Measurements from ENCODE around the gene TAF3.
"Not testable (repeated sequence)": the region's sequence is repeated elsewhere in the genome, so short reads cannot be mapped to it uniquely, and the experiment has no call there.

The TAF3 gene

GRCh38 chr10:8023851-8024250 is 205.5 kb downstream of the TAF3 start:
- no peak overlapping the region for H2BK120ac ChIP-seq (ENCODE audit: insufficient read depth, low read length, poor library complexity)
- H3K36me3 ChIP-seq (ENCODE audit: control insufficient read depth in 1 of 2, insufficient read depth in 2 of 2, low read length in 2 of 2) = no peaks in the 10 kb centered on the region
- no peak overlapping the region for H3K9ac ChIP-seq (ENCODE audit: low read length)
- H3K27ac ChIP-seq (ENCODE audit: low read depth, low read length) = no peak overlapping the region
- no peak overlapping the region for H4K12ac ChIP-seq (ENCODE audit: low read depth, low read length)
- no peak overlapping the region for H3K4ac ChIP-seq (ENCODE audit: low read depth, low read length)
- no peak overlapping the region for H2AFZ ChIP-seq (ENCODE audit: insufficient read depth, low read length, poor library complexity)
- H3K27me3 ChIP-seq (ENCODE audit: insufficient read depth, low read length) = no peaks in the 10 kb centered on the region
- DNase-seq = no peak
- H3K9me3 ChIP-seq (ENCODE audit: insufficient read depth, low read depth, low read length) = no peaks in the 10 kb centered on the region
- no peak overlapping the region for H3K18ac ChIP-seq (ENCODE audit: low read length)
- H2AK5ac ChIP-seq (ENCODE audit: low read length) = no peak overlapping the region
- H2BK12ac ChIP-seq (ENCODE audit: low read length) = no peak overlapping the region
- no peak overlapping the region for H3K23ac ChIP-seq (ENCODE audit: low read length)
- H3K4me2 ChIP-seq (ENCODE audit: low read length) = no peak overlapping the region
- no peaks in the 10 kb centered on the region for H3K79me1 ChIP-seq (ENCODE audit: low read length)
- H3K79me2 ChIP-seq (ENCODE audit: control insufficient read depth, insufficient read depth, low read length, poor library complexity) = no peaks in the 10 kb centered on the region
- WGBS (ENCODE audit: extremely low coverage, insufficient coverage, insufficient read length) = no CpG with 5 or more reads among the region's 2 CpGs
- H4K91ac ChIP-seq (ENCODE audit: low read depth, low read length) = no peak overlapping the region
- no peak overlapping the region for H2BK5ac ChIP-seq (ENCODE audit: low read depth, low read length, poor library complexity)
- no peak overlapping the region for H3K4me3 ChIP-seq (ENCODE audit: low read depth, low read length)
- no peak overlapping the region for H4K8ac ChIP-seq (ENCODE audit: low read depth, low read length)
- no peaks in the 10 kb centered on the region for H3K4me1 ChIP-seq (ENCODE audit: control insufficient read depth in 1 of 2, insufficient read depth in 2 of 2, low read length in 2 of 2)
- H3K14ac ChIP-seq (ENCODE audit: low read length) = no peak overlapping the region

GRCh38 chr10:8026349-8027259 is 208.3 kb downstream of the TAF3 start:
- Histone ChIP-seq H3K4me1 (ENCODE audit: control insufficient read depth in 1 of 2, insufficient read depth in 2 of 2, low read length in 2 of 2) (no peaks in the 10 kb centered on the region), H3K14ac (ENCODE audit: low read length) (no peak overlapping the region), H3K9me3 (ENCODE audit: insufficient read depth, low read depth, low read length) (no peaks in the 10 kb centered on the region), H3K27ac (ENCODE audit: low read depth, low read length) (no peak overlapping the region), H3K27me3 (ENCODE audit: insufficient read depth, low read length) (no peaks in the 10 kb centered on the region), H4K91ac (ENCODE audit: low read depth, low read length) (no peak overlapping the region), H2AK5ac (ENCODE audit: low read length) (no peak overlapping the region), H3K79me1 (ENCODE audit: low read length) (no peaks in the 10 kb centered on the region), H2BK120ac (ENCODE audit: insufficient read depth, low read length, poor library complexity) (no peak overlapping the region), H3K4ac (ENCODE audit: low read depth, low read length) (no peak overlapping the region), H3K4me3 (ENCODE audit: low read depth, low read length) (no peak overlapping the region), H4K12ac (ENCODE audit: low read depth, low read length) (no peak overlapping the region), H2BK5ac (ENCODE audit: low read depth, low read length, poor library complexity) (no peak overlapping the region), H3K79me2 (ENCODE audit: control insufficient read depth, insufficient read depth, low read length, poor library complexity) (no peaks in the 10 kb centered on the region), H2BK12ac (ENCODE audit: low read length) (no peak overlapping the region), H2AFZ (ENCODE audit: insufficient read depth, low read length, poor library complexity) (no peak overlapping the region), H3K4me2 (ENCODE audit: low read length) (no peak overlapping the region), H3K36me3 (ENCODE audit: control insufficient read depth in 1 of 2, insufficient read depth in 2 of 2, low read length in 2 of 2) (no peaks in the 10 kb centered on the region), H3K18ac (ENCODE audit: low read length) (no peak overlapping the region), H3K9ac (ENCODE audit: low read length) (no peak overlapping the region), H3K23ac (ENCODE audit: low read length) (no peak overlapping the region), H4K8ac (ENCODE audit: low read depth, low read length) (no peak overlapping the region)
- peak in 1 of 2 donors; percentile 62 for DNase-seq
- WGBS (ENCODE audit: extremely low coverage, insufficient coverage, insufficient read length) = no CpG with 5 or more reads among the region's 17 CpGs

- H4K91ac ChIP-seq (ENCODE audit: low read depth, low read length); H4K8ac ChIP-seq (ENCODE audit: low read depth, low read length); H3K9ac ChIP-seq (ENCODE audit: low read length); H3K4ac ChIP-seq (ENCODE audit: low read depth, low read length); H3K4me3 ChIP-seq (ENCODE audit: low read depth, low read length); H3K14ac ChIP-seq (ENCODE audit: low read length); H2AK5ac ChIP-seq (ENCODE audit: low read length); H3K79me1 ChIP-seq (ENCODE audit: low read length); H2AFZ ChIP-seq (ENCODE audit: insufficient read depth, low read length, poor library complexity); H4K12ac ChIP-seq (ENCODE audit: low read depth, low read length); H3K4me2 ChIP-seq (ENCODE audit: low read length); H3K79me2 ChIP-seq (ENCODE audit: control insufficient read depth, insufficient read depth, low read length, poor library complexity); H3K18ac ChIP-seq (ENCODE audit: low read length); H3K9me3 ChIP-seq (ENCODE audit: insufficient read depth, low read depth, low read length); H3K27ac ChIP-seq (ENCODE audit: low read depth, low read length); H2BK120ac ChIP-seq (ENCODE audit: insufficient read depth, low read length, poor library complexity); H2BK12ac ChIP-seq (ENCODE audit: low read length); H2BK5ac ChIP-seq (ENCODE audit: low read depth, low read length, poor library complexity); H3K36me3 ChIP-seq (ENCODE audit: control insufficient read depth in 1 of 2, insufficient read depth in 2 of 2, low read length in 2 of 2); H3K23ac ChIP-seq (ENCODE audit: low read length): not testable (repeated sequence)
- peaks cover 29% of the 10 kb centered on the region for H3K27me3 ChIP-seq (ENCODE audit: insufficient read depth, low read length)
- peaks cover 6 to 16% of the 10 kb centered on the region in 2 experiments for H3K4me1 ChIP-seq (ENCODE audit: control insufficient read depth in 1 of 2, insufficient read depth in 2 of 2, low read length in 2 of 2)
- no CpG with 5 or more reads among the region's 5 CpGs for WGBS (ENCODE audit: extremely low coverage, insufficient coverage, insufficient read length)
- DNase-seq = peak in 1 of 2 donors; percentile 42
These were observed 212.9 kb downstream of the TAF3 start for GRCh38 chr10:8031211-8031610.

- H2AFZ ChIP-seq (ENCODE audit: insufficient read depth, low read length, poor library complexity) = no peak overlapping the region
- H3K4me3 ChIP-seq (ENCODE audit: low read depth, low read length) = no peak overlapping the region
- H3K23ac ChIP-seq (ENCODE audit: low read length) = no peak overlapping the region
- H2AK5ac ChIP-seq (ENCODE audit: low read length) = no peak overlapping the region
- H3K79me1 ChIP-seq (ENCODE audit: low read length) = no peaks in the 10 kb centered on the region
- H3K27ac ChIP-seq (ENCODE audit: low read depth, low read length) = no peak overlapping the region
- peaks cover 42% of the 10 kb centered on the region for H3K27me3 ChIP-seq (ENCODE audit: insufficient read depth, low read length)
- H3K4me2 ChIP-seq (ENCODE audit: low read length) = no peak overlapping the region
- H2BK5ac ChIP-seq (ENCODE audit: low read depth, low read length, poor library complexity) = no peak overlapping the region
- H2BK12ac ChIP-seq (ENCODE audit: low read length) = no peak overlapping the region
- H4K91ac ChIP-seq (ENCODE audit: low read depth, low read length) = no peak overlapping the region
- H3K4me1 ChIP-seq (ENCODE audit: control insufficient read depth in 1 of 2, insufficient read depth in 2 of 2, low read length in 2 of 2) = peaks cover 12 to 20% of the 10 kb centered on the region in 2 experiments
- no peaks in the 10 kb centered on the region for H3K79me2 ChIP-seq (ENCODE audit: control insufficient read depth, insufficient read depth, low read length, poor library complexity)
- no peak overlapping the region for H3K9ac ChIP-seq (ENCODE audit: low read length)
- no peak for DNase-seq
- H3K18ac ChIP-seq (ENCODE audit: low read length) = no peak overlapping the region
- H3K9me3 ChIP-seq (ENCODE audit: insufficient read depth, low read depth, low read length) = peaks cover 2% of the 10 kb centered on the region
- no peak overlapping the region for H4K8ac ChIP-seq (ENCODE audit: low read depth, low read length)
- no peak overlapping the region for H3K4ac ChIP-seq (ENCODE audit: low read depth, low read length)
- no CpG with 5 or more reads among the region's 7 CpGs for WGBS (ENCODE audit: extremely low coverage, insufficient coverage, insufficient read length)
- H2BK120ac ChIP-seq (ENCODE audit: insufficient read depth, low read length, poor library complexity) = no peak overlapping the region
- H3K36me3 ChIP-seq (ENCODE audit: control insufficient read depth in 1 of 2, insufficient read depth in 2 of 2, low read length in 2 of 2) = no peaks in the 10 kb centered on the region
- no peak overlapping the region for H3K14ac ChIP-seq (ENCODE audit: low read length)
- H4K12ac ChIP-seq (ENCODE audit: low read depth, low read length) = no peak overlapping the region
These were observed 214.3 kb downstream of the TAF3 start for GRCh38 chr10:8032558-8032957.
